ENCODE measurements around the gene CEACAM3.

CEACAM3 gene

GRCh38 chr19:41807176-41807575, 10.8 kb downstream of the CEACAM3 start:
- TF ChIP-seq CTCF (conservative IDR thresholded peaks at IDR 0.05), result no peak
- H3K27ac ChIP-seq, result no peak overlapping the region

GRCh38 chr19:41808663-41809566, 12.5 kb downstream of the CEACAM3 start:
- no peak overlapping the region for H3K27ac ChIP-seq
- no peak for TF ChIP-seq CTCF (conservative IDR thresholded peaks at IDR 0.05)

GRCh38 chr19:41810301-41810700, 13.9 kb downstream of the CEACAM3 start:
- TF ChIP-seq CTCF (conservative IDR thresholded peaks at IDR 0.05), result no peak
- no peak overlapping the region for H3K27ac ChIP-seq

- H3K27ac ChIP-seq, result no peak overlapping the region
- TF ChIP-seq CTCF (conservative IDR thresholded peaks at IDR 0.05), result no peak
These were observed 14.6 kb downstream of the CEACAM3 start for GRCh38 chr19:41811036-41811435.

GRCh38 chr19:41811981-41812380, 15.6 kb downstream of the CEACAM3 start:
- TF ChIP-seq CTCF (conservative IDR thresholded peaks at IDR 0.05), result no peak

GRCh38 chr19:41813911-41814310, 17.5 kb downstream of the CEACAM3 start:
- no peak for TF ChIP-seq CTCF (conservative IDR thresholded peaks at IDR 0.05)
- no peak overlapping the region for H3K27ac ChIP-seq

More at GRCh38 chr19:41811981-41812380, 15.6 kb downstream of the CEACAM3 start:
- no peak overlapping the region for H3K27ac ChIP-seq

- H3K27ac ChIP-seq, result no peak overlapping the region
- no peak for TF ChIP-seq CTCF (conservative IDR thresholded peaks at IDR 0.05)
These were observed 18.9 kb downstream of the CEACAM3 start for GRCh38 chr19:41815301-41815700.

All from VCaP (cell line).